M059J (cell line): ENCODE data around the gene LAT. TPM values are rescaled to one million over a fixed set of nuclear protein-coding genes. Genes with fewer than 3 reads are reported as not detected.
A peak's percentile ranks its signal among the peaks of the same experiment; 100 is the strongest.
"Not testable (repeated sequence)": the region's sequence is repeated elsewhere in the genome, so short reads cannot be mapped to it uniquely, and the experiment has no call there.

Experiments used
- DNase-seq: peaks from one replicate; pipeline ENCODE4 v3.0.0-alpha.2; 2012; ENCODE audit warnings: low read depth
- total RNA-seq: library from RNA; depleted of rRNA; stranded (reverse); fragments of >200 nt; shearing (Covaris generic); gene quantifications from 2 replicates; pipeline ENCODE4 v1.2.3, GENCODE V29; 2014; rRNA removed

LAT gene, protein sequence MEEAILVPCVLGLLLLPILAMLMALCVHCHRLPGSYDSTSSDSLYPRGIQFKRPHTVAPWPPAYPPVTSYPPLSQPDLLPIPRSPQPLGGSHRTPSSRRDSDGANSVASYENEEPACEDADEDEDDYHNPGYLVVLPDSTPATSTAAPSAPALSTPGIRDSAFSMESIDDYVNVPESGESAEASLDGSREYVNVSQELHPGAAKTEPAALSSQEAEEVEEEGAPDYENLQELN
- 1.2 TPM in 1 of 2 replicates, not detected in the other for total RNA-seq

GRCh38 chr16:28984619-28985135 is at the start of gene LAT:
TSS of gene LAT (plus strand) at chr16:28985052. CDS start at chr16:28985418, 366 bp downstream.
- no peak for DNase-seq

GRCh38 chr16:28935346-28935745 is 49.5 kb upstream of the LAT start:
- DNase-seq = peak; percentile 38

DNA sequence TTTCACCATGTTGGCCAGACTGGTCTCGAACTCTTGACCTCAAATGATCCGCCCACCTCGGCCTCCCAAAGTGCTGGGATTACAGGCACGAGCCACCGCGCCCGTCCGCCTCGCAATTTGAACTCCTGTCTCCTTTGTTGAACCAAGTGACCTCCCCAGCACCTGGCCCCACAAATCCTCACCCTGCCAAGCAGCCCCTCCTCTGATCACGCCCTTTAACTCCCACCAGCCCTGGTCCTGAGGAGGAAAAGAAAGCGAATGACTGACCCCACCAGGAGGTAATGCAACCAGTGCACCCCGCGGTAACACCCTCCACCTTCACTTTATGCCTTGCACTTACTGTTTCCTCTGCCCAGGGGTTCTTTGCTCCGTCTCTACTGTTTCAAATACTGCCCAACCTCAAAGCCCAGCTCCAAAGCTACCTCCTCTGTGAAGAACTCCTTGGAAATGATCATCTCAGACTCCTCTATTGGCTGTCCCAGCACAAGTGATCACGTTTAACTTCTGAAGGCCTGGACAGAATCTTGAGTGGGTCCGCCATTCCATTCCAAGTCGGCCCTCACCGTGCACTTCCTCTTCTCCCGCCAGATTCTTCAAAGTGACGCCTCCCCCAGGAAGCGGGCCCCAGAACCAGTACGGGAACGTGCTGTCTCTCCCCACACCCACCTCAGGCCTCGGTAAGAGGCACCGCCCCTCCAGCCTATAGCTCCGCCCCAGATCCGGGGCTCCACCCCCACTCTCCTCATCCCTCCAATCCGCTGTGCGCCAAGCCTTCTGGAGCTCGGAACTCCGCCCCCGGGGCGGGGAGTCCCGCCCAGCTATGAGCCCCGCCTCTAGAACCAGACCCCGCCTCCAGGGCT is 48.7 kb upstream of the LAT start:
- DNase-seq = no peak

GRCh38 chr16:28936784-28937155 is 48.1 kb upstream of the LAT start:
- DNase-seq = no peak

DNA sequence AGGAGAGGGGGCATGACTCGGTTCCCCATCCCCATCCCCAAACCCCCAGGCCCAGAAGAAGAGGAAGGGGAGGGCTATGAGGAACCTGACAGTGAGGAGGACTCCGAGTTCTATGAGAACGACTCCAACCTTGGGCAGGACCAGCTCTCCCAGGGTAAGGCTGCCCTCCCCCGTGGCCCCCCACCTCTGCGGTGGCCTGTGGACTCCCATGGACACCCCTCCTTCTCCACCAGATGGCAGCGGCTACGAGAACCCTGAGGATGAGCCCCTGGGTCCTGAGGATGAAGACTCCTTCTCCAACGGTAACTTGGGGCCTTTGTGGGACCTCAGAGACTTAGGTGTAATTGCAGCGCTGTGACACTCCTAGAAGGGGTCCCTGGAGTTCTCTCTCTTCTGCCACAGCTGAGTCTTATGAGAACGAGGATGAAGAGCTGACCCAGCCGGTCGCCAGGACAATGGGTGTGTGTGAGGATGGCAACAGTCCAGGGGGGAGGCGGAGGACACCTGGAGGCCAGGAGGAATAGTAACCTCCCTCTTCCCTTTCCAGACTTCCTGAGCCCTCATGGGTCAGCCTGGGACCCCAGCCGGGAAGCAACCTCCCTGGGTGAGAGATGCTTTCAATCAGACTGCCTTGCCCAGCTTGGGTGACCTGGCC is 47.5 kb upstream of the LAT start:
- no peak for DNase-seq

DNA sequence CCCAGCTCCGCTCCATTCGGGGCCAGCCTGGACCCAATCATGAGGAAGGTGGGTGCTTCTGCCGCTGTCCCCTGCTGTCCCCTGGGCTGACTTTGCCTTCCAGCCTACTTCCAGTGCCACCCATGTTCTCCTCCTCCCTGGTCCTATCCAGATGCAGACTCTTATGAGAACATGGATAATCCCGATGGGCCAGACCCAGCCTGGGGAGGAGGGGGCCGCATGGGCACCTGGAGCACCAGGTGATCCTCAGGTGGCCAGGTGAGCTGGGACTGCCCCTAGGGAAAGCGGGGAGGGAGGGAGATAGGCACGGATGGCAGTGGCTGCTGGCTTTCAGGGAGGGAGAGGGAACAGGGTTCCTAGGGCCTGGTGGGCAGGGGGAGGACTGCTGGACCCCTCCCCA is 46.1 kb upstream of the LAT start:
- DNase-seq = no peak

GRCh38 chr16:28939825-28940224 is 45.0 kb upstream of the LAT start:
- not testable (repeated sequence) for DNase-seq

DNA sequence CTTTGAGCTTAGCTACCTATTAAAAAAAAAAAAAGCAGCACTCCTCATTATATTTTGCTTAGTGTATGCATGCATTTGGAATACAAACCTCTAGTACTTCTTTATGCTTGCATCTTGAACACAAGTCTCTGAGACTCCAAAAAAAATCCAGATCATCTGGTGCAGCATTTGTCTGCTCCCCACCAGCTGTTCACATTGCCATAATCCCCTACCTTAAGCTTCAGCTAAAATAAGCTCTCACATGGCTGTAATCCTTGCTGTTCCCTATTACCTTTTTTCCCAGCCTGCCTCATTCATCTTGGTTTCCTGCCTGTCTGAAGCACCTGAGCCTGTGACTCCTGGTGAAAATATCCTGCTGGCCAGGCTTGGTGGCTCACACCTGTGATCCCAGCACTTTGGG is 41.6 kb upstream of the LAT start:
- DNase-seq = no peak

DNA sequence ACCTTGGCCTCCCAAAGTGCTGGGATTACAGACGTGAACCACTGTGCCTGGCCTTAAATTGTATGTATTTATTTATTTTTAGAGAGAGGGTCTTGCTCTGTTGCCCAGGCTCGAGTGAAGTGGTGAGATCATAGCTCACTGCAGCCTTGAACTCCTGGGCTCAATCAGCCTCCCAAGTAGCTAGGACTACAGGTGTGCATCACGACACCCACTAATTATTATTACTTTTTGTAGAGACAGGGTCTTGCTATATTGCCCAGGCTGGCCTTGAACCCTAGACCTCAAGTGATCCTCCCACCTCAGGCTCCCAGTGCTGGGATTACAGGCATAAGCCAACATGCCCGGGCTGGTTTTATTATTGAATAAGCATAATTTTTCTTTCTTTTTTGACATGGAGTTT is 38.2 kb upstream of the LAT start:
- DNase-seq = no peak

GRCh38 chr16:28950648-28951409 is 34.0 kb upstream of the LAT start, which contains the start of gene NFATC2IP:
TSS of gene NFATC2IP (plus strand) at chr16:28950937. CDS start at chr16:28951012, 75 bp downstream.
- DNase-seq = peak; percentile 100

DNA sequence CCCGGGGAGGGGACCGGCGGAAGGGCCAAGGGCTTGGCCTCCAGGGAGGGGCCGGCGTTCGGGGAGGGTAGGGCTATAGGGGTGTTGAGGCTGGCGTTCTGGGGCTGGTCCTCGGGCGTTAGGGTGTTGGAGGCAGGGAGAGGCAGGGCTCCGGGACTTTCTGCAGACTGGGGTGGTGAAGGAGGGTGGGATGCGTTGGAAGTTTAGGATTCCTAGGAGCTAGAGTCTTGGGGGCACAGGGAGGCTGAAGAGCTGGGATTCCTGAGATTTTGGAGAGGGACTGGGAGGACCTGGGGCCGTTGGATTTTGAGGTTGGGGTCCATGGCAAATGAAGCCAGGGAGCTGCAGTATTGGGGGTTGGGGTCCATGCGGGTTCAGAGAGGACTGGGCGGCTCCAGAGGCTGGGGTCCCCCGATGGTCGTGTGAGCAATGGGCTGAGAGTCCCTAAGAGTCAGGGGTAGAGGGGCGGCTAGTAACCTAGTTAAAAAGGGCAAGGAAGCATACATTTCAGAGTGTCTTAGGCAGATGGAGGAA is 33.4 kb upstream of the LAT start:
- peak; percentile 33 for DNase-seq

DNA sequence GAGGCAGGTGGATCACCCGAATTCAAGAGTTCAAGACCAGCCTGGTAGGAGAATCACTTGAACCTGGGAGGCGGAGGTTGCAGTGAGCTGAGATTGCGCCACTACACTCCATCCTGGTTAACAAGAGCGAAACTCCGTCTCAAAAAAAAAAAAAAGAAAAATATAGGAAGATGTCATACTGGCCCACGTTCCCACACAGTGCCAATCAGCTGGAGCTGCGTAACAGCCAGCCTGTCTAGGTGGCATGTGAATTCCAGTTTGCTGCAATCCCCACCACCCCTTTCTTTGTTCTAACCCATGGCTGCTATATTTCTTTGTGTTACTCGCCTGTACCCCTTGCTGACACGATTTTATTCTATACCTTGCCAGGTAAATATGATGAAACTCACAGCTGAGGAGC is 26.6 kb upstream of the LAT start:
- DNase-seq = no peak

- DNase-seq = no peak
These were observed 26.0 kb upstream of the LAT start for GRCh38 chr16:28958836-28959235.

DNA sequence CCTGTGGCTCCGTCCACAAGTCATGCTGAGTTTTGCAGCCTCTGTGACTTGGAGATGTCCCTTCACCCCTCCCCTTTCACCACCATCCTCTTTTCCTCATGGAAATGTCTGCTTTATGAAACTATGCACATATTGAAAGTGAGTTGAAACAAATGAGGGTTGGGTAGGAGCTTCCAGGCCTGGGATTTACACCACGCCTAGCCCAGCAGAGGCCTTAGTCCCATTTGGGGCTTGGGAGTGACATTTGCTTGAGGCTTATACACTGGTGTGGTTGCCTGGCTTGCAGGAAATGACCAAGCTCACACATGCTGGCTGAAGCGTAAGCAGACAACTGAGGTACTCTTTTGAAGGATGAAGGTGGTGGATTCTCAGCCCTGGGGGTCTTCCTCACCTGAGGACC is 20.8 kb upstream of the LAT start:
- DNase-seq = no peak

DNA sequence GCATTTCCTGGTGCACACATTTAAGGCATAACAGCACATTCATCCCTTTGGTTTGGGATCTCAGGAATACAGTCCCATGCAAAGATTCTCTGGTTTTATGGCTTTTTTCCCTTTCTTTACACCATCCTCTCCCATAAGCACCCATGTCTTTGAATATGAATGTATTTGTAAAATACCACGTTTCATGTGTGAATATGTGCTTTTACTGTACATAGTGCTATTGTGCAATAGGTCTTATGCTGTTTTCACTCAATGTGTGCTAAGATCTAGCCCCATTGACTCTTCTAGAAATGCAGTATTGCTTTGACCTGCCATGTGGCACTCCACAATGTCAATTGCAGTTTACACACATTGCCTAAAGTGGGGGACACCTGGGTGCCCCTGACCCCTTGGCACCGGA is 20.4 kb upstream of the LAT start:
- no peak for DNase-seq

DNA sequence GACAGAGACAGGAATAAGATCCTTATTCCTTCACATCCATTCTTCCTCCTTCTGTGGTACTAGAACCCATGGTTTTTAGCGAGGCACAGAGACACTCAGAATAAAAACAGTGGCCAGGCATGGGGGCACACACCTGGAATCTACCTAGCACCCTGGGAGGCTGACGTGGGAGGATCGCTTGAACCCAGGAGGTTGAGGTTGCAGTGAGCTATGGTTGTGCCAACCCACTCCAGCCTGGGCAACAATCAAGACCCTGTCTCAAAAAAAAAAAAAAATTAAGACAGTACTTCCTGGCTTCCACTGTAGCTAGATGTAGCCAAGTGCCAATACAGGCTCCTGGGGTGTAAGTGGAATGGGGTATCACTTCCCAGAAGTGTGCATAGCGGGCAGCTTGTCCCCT is 17.7 kb upstream of the LAT start:
- no peak for DNase-seq

GRCh38 chr16:28969696-28970095 is 15.2 kb upstream of the LAT start:
- DNase-seq = not testable (repeated sequence)

DNA sequence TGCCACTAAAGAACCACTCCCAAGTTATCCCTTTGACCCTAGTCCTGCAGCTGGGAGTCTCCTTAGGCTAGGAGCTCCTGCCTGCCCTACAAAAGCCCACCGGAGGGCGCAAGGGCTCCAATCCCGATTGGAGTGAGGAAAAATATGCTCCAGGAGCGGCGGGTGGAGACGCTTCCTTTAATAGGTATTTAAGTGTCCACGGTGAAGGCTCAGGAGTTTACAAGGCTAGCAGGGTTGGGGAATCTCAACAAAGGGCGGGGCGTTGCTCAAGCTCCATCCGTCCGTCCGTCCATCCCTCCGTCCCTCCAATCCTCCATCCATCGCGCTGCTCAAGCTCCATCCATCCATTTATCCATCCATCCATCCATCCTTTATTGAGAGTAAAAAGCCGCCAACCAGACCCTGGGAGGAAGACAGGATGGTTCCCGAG is 10.8 kb upstream of the LAT start:
- peak; percentile 79 for DNase-seq

DNA sequence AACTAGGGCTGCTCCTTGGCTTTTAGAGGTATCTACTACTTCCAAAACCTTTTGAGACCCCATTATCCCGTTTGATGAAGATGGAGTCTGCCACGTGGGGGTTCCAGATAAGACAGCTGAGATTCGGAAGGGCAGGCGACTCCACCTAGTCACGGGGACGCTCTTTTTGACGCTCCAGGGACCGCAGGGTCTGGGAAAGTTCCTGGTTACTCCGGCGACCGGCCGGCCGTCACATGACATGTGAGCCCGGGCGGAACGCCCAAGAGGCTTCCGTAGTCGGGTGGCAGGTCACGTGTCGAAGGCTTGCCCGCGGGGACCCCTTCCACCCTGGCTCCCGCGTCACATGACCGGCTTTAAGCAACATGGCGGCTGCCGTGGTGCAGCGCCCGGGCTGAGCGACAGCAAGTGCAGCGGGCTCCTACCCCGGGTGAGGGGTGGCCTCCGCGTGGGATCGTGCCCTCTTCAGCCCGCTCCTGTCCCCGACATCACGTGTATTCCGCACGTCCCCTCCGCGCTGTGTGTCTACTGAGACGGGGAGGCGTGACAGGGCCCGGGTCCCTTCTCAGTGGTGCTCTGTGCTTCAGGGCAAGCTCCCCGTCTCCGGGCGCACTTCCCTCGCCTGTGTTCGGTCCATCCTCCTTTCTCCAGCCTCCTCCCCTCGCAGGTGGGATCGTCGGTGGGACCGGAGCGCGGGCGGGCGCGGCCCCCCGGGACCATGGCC is 10.3 kb upstream of the LAT start, which contains the start of gene SPNS1:
SPNS1 (plus strand) TSS at position 342 of the 721 bp plus-strand sequence; CDS start at position 716, 374 bp downstream.
- DNase-seq = peak; percentile 96

GRCh38 chr16:28975158-28975599 is 9.7 kb upstream of the LAT start:
- no peak for DNase-seq
